ENCODE results near the gene ADAMTSL1.

GRCh38 chr9:18717759-18718158 lies 243.8 kb downstream of the ADAMTSL1 start:
- TF ChIP-seq CTCF (conservative IDR thresholded peaks at IDR 0.05; ENCODE audit: low read length), result no peak
- no peak for TF ChIP-seq EZH2phosphoT487 (IDR thresholded peaks at IDR 0.05; ENCODE audit: borderline replicate concordance)
